Breast epithelium (tissue), 4 donors: ENCODE results near the gene TOGARAM2. TPM values are rescaled to one million over a fixed set of nuclear protein-coding genes. Genes with fewer than 3 reads are reported as not detected.

Experiments
- DNase-seq, 2 donors: peaks; one replicate each; pipeline ENCODE4 v3.0.0-alpha.2; 2019; ENCODE audit warnings: low spot score in 2 of 2
- H3K27ac ChIP-seq, 2 donors: fragments of 200-600 bp; sonication (generic) in 1 of 2; one replicate each; pipeline ENCODE4 v1.5.1; 2016 to 2019; ENCODE audit warnings: mild to moderate bottlenecking in 1 of 2
- H3K27me3 ChIP-seq, 2 donors: fragments of 200-600 bp; sonication (generic) in 1 of 2; one replicate each; pipeline versions ENCODE4 v1.5.1 to v1.6.0; 2017 to 2019; ENCODE audit warnings: control low read depth in 1 of 2, mild to moderate bottlenecking in 1 of 2
- H3K36me3 ChIP-seq: fragments of 200-600 bp; one replicate; pipeline ENCODE4 v1.5.1; 2019
- H3K4me1 ChIP-seq, 2 donors: fragments of 200-600 bp; sonication (generic); one replicate each; pipeline ENCODE4 v1.5.1; 2016 to 2019; ENCODE audit warnings: control low read depth in 1 of 2
- H3K4me3 ChIP-seq, 3 donors: fragments of 200-600 bp; sonication (generic); 1 replicate in 2 of 3; 2 replicates in 1 of 3; pipeline ENCODE4 v1.5.1; 2016 to 2019; ENCODE audit warnings: mild to moderate bottlenecking in 3 of 3, moderate library complexity in 2 of 3
- H3K9me3 ChIP-seq, 2 donors: fragments of 200-600 bp; sonication (generic) in 1 of 2; one replicate each; pipeline ENCODE4 v1.5.1; 2016 to 2019; ENCODE audit warnings: control low read depth in 1 of 2
- CTCF ChIP-seq, 3 donors: fragments of 450-650 bp; IDR thresholded peaks; one replicate each; pipeline ENCODE4 v1.5.1; 2016 to 2017; ENCODE audit warnings: antibody characterized with exemption in 3 of 3, mild to moderate bottlenecking in 3 of 3, moderate library complexity in 3 of 3
- POLR2A ChIP-seq: fragments of 450-650 bp; IDR thresholded peaks from one replicate; pipeline ENCODE4 v1.6.1; 2016; ENCODE audit warnings: antibody characterized with exemption, mild to moderate bottlenecking, moderate library complexity
- POLR2AphosphoS5 ChIP-seq, 3 donors: sonication (generic); formaldehyde crosslinking; IDR thresholded peaks; one replicate each; pipeline ENCODE4 v1.6.1; 2017; ENCODE audit warnings: antibody characterized with exemption in 3 of 3
- intact Hi-C: fragments of 100-400 bp; cut with DNase I; formaldehyde crosslinking; loops from one replicate; pipeline ENCODE4 v1.15.1; 2023; ENCODE audit warnings: low total_unique reads
- total RNA-seq, 3 donors: library from RNA; depleted of rRNA; stranded (reverse); fragments of >200 nt; gene quantifications; one replicate each; pipeline ENCODE4 v1.1.0, GENCODE V29; 2016

The TOGARAM2 gene
- total RNA-seq, 3 donors from 2014 or later, result 0.15 to 2.7 (median 0.33) TPM

GRCh38 chr2:29016504-29016903 lies 35.4 kb downstream of the TOGARAM2 start:
- no peak for DNase-seq
- no peaks in the 10 kb centered on the region for H3K36me3 ChIP-seq
- peak overlapping the region in 1 of 2 donors; percentile 80 for H3K27ac ChIP-seq
- H3K4me3 ChIP-seq, result no peak overlapping the region
- intact Hi-C loops, result no loop called here
- TF ChIP-seq CTCF (IDR thresholded peaks at IDR 0.05) (no peak), POLR2A (no peak), POLR2AphosphoS5 (IDR thresholded peaks at IDR 0.05) (no peak)
- no peaks in the 10 kb centered on the region for H3K27me3 ChIP-seq
- H3K9me3 ChIP-seq, result no peaks in the 10 kb centered on the region
- H3K4me1 ChIP-seq, result peaks cover 0 to 7% of the 10 kb centered on the region in 2 donors

DNA sequence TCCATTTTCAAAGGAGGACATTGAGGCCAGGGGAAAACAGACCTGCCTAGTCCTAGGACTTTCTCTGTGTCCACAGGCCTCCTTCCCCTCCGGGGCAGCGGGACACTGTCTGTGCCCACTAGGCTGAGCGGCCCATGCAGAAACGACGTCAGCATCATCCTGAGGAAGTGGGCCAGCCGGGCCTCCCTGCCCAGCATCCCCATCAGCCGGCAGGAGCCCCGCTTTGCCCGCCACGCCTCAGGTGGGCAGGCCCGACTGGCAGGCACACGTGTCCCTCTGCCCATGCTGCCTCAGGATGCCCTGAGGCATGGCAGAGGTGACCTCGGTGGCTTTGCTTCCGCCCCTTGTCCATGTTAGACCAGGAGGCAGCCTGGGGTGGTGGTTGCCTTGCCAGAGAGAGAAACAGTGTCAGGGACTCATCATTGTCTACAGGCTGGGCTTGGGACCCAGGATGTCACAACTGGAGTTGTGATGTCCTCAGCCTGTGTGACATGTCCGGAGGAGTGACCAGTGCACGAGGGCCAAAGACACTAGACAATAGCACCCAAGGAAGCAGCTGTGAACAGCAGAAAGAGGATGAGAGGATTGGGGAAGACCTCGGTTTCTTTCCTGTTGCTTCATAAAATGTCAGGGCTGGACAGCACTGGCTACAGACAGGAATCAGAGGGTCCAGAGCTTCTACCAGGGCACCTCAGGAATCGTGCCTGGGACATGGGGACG lies 36.8 kb downstream of the TOGARAM2 start:
- intact Hi-C loops, result no loop called here
- no peaks in the 10 kb centered on the region for H3K36me3 ChIP-seq
- no peak for DNase-seq
- H3K4me3 ChIP-seq, result no peak overlapping the region
- H3K27me3 ChIP-seq, result no peaks in the 10 kb centered on the region
- H3K9me3 ChIP-seq, result no peaks in the 10 kb centered on the region
- TF ChIP-seq POLR2A (no peak), CTCF (IDR thresholded peaks at IDR 0.05) (no peak), POLR2AphosphoS5 (IDR thresholded peaks at IDR 0.05) (no peak)
- no peaks in the 10 kb centered on the region for H3K4me1 ChIP-seq
- no peak overlapping the region for H3K27ac ChIP-seq

DNA sequence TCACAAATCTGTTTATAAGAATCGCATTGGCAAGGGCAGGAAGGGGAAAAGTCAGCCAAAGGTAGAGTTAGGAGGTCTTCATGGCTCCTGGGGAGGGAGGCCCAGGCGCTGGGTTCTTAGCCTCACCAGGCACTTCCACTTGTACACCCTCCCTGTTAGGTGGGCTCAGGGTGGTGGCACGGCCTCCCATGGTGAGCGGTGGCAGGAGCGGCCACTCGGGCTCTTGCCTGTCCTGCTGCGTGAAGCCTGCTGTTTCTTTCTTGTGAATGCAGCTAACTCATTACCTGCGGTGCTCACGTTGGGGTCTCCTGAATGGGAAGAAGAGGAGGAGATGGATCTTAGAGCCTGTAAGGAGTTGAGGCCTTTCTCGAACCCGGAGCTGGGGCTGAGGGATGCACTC lies 40.8 kb downstream of the TOGARAM2 start:
- DNase-seq, result no peak
- H3K4me1 ChIP-seq, result no peaks in the 10 kb centered on the region

DNA sequence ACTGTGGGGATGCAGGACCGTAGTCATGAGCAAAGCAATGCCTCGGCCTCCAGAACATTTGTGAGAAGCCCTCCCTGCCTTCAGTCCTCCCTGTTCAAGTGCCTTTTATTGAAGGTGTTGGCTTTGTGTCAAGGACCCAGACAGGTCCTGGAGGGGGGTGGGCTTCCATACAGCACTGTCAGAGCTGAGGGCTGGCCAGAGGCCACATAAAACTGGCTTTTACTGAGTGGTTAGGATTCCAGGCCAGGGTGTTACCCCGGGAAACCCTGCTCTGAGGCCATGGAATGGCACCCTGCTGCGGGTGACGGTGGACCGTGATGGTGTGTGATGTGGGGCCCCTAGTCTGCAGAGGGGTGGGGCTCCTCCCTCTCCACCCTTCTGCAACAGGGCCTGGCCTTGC lies 41.6 kb downstream of the TOGARAM2 start:
- H3K27ac ChIP-seq, result no peak overlapping the region
- H3K9me3 ChIP-seq, result no peaks in the 10 kb centered on the region
- no peak overlapping the region for H3K4me3 ChIP-seq
- no peaks in the 10 kb centered on the region for H3K4me1 ChIP-seq
- TF ChIP-seq POLR2AphosphoS5 (IDR thresholded peaks at IDR 0.05) (no peak), CTCF (IDR thresholded peaks at IDR 0.05) (no peak), POLR2A (no peak)
- no peaks in the 10 kb centered on the region for H3K27me3 ChIP-seq
- H3K36me3 ChIP-seq, result no peaks in the 10 kb centered on the region
- no peak for DNase-seq
- intact Hi-C loops, result no loop called here

More for the DNA sequence above, 40.8 kb downstream of the TOGARAM2 start:
- intact Hi-C loops, result no loop called here
- TF ChIP-seq POLR2A, result no peak
- no peak for TF ChIP-seq POLR2AphosphoS5 (IDR thresholded peaks at IDR 0.05)
- TF ChIP-seq CTCF (IDR thresholded peaks at IDR 0.05), result no peak
- Histone ChIP-seq H3K9me3 (no peaks in the 10 kb centered on the region), H3K27me3 (no peaks in the 10 kb centered on the region), H3K27ac (no peak overlapping the region), H3K4me3 (no peak overlapping the region), H3K36me3 (no peaks in the 10 kb centered on the region)

- no peaks in the 10 kb centered on the region for H3K36me3 ChIP-seq
- no peaks in the 10 kb centered on the region for H3K4me1 ChIP-seq
- no peaks in the 10 kb centered on the region for H3K27me3 ChIP-seq
- no peak for TF ChIP-seq CTCF (IDR thresholded peaks at IDR 0.05)
- TF ChIP-seq POLR2A, result no peak
- TF ChIP-seq POLR2AphosphoS5 (IDR thresholded peaks at IDR 0.05), result no peak
- H3K9me3 ChIP-seq, result no peaks in the 10 kb centered on the region
- no peak overlapping the region for H3K27ac ChIP-seq
- DNase-seq, result no peak
- no peak overlapping the region for H3K4me3 ChIP-seq
- intact Hi-C loops, result no loop called here
These were observed 42.1 kb downstream of the TOGARAM2 start for GRCh38 chr2:29023188-29023587.
